ENCODE measurements around the gene CEP72. TPM values are rescaled to one million over a fixed set of nuclear protein-coding genes. Genes with fewer than 3 reads are reported as not detected.

CEP72 gene
- total and polyA plus RNA-seq, 2 experiments from 2014 or later: 3.2 to 4.2 TPM

DNA sequence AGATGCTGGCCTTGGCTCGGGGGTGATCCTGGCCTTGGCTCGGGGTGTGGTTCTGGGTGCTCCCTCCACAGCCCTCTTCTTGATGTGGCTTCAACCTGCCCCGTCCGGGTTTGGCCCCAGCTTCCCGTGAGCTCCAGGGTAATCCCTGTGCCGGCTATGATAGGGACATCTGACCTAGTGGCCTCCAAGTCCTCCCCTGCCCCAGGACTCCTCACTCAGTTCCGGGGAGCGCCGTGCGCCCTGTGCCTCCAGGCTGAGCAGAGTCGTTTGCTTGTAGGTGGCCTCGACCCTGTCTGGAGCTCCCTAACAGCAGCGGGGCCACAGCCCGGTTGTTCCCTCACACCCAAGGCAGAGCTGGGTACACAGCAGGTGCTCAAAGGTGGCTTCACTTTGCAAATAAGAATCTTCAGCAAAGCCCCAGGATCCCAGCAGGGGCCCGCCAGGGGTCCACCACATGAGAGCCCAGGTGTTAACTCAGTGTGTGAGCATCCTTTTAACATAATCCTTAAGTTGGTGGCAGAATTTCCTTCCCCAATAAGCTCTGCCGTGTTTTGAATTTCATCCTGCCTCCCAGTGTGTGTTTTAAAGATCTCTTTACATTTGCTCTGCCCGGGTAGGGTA, 32.3 kb upstream of the CEP72 start:
- no peak overlapping the region for H2AFZ ChIP-seq
- H4K20me1 ChIP-seq (ENCODE audit: insufficient read depth, poor library complexity, severe bottlenecking): no peaks in the 10 kb centered on the region
- H3K79me2 ChIP-seq: no peaks in the 10 kb centered on the region
- H3K9me3 ChIP-seq (ENCODE audit: low read depth): no peaks in the 10 kb centered on the region
- H3K4me2 ChIP-seq: no peak overlapping the region
- TF ChIP-seq EZH2 (IDR thresholded peaks at IDR 0.05; ENCODE audit: borderline replicate concordance) (no peak), EZH2phosphoT487 (IDR thresholded peaks at IDR 0.05; ENCODE audit: low read depth, severe bottlenecking, unreplicated experiment) (no peak)
- TF ChIP-seq, protein P1, sequence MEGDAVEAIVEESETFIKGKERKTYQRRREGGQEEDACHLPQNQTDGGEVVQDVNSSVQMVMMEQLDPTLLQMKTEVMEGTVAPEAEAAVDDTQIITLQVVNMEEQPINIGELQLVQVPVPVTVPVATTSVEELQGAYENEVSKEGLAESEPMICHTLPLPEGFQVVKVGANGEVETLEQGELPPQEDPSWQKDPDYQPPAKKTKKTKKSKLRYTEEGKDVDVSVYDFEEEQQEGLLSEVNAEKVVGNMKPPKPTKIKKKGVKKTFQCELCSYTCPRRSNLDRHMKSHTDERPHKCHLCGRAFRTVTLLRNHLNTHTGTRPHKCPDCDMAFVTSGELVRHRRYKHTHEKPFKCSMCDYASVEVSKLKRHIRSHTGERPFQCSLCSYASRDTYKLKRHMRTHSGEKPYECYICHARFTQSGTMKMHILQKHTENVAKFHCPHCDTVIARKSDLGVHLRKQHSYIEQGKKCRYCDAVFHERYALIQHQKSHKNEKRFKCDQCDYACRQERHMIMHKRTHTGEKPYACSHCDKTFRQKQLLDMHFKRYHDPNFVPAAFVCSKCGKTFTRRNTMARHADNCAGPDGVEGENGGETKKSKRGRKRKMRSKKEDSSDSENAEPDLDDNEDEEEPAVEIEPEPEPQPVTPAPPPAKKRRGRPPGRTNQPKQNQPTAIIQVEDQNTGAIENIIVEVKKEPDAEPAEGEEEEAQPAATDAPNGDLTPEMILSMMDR (IDR thresholded peaks at IDR 0.05; ENCODE audit: poor library complexity): no peak
- H3K4me1 ChIP-seq (ENCODE audit: insufficient read depth): no peaks in the 10 kb centered on the region
- no peak for DNase-seq (ENCODE audit: low spot score)
- WGBS (ENCODE audit: low lambda C conversion rate, missing lambda C conversion rate): 63% methylated on average over 17 of the region's 17 CpGs
- H3K27me3 ChIP-seq: peaks cover 20% of the 10 kb centered on the region
- H3K4me3 ChIP-seq: no peak overlapping the region
- H3K9me2 ChIP-seq (replicated peaks; ENCODE audit: insufficient read depth): no peaks in the 10 kb centered on the region
- no peak overlapping the region for H3K27ac ChIP-seq
- no peaks in the 10 kb centered on the region for H3K36me3 ChIP-seq (replicated peaks; ENCODE audit: insufficient read depth, low read depth)

DNA sequence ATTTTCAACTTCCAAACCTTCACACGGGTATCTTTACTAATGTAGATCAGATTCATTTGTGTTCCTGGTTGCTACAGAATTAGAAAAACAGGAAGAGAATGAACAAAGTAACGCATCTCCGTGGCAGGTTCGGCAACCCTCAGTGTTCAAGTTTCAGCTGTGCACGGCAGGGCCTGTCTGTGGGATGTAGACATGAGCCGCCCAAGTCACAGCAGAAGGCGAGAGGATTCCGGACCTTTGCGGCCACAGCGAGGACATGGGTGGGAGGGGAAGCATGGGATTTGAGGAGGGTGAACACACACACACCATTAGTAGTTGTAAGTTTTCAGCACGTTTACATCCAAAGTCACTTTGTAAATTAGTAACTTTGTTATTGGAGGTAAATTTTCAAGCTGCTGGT, 31.7 kb upstream of the CEP72 start:
- Histone ChIP-seq H3K4me2 (no peak overlapping the region), H3K27me3 (peaks cover 20% of the 10 kb centered on the region), H3K9me3 (ENCODE audit: low read depth) (no peaks in the 10 kb centered on the region), H3K4me1 (ENCODE audit: insufficient read depth) (no peaks in the 10 kb centered on the region), H4K20me1 (ENCODE audit: insufficient read depth, poor library complexity, severe bottlenecking) (no peaks in the 10 kb centered on the region), H3K4me3 (no peak overlapping the region), H3K79me2 (no peaks in the 10 kb centered on the region), H2AFZ (no peak overlapping the region), H3K36me3 (replicated peaks; ENCODE audit: insufficient read depth, low read depth) (no peaks in the 10 kb centered on the region), H3K27ac (no peak overlapping the region), H3K9me2 (replicated peaks; ENCODE audit: insufficient read depth) (no peaks in the 10 kb centered on the region)
- TF ChIP-seq EZH2phosphoT487 (IDR thresholded peaks at IDR 0.05; ENCODE audit: low read depth, severe bottlenecking, unreplicated experiment): no peak
- TF ChIP-seq EZH2 (IDR thresholded peaks at IDR 0.05; ENCODE audit: borderline replicate concordance): no peak
- TF ChIP-seq, protein P1 (IDR thresholded peaks at IDR 0.05; ENCODE audit: poor library complexity): no peak
- WGBS (ENCODE audit: low lambda C conversion rate, missing lambda C conversion rate): 72% methylated on average over 11 of the region's 11 CpGs
- no peak for DNase-seq (ENCODE audit: low spot score)

- WGBS (ENCODE audit: low lambda C conversion rate, missing lambda C conversion rate): 79% methylated on average over 7 of the region's 7 CpGs
- Histone ChIP-seq H3K27ac (no peak overlapping the region), H3K9me3 (ENCODE audit: low read depth) (no peaks in the 10 kb centered on the region), H3K4me2 (no peak overlapping the region), H3K36me3 (replicated peaks; ENCODE audit: insufficient read depth, low read depth) (no peaks in the 10 kb centered on the region), H3K27me3 (peaks cover 20% of the 10 kb centered on the region), H4K20me1 (ENCODE audit: insufficient read depth, poor library complexity, severe bottlenecking) (no peaks in the 10 kb centered on the region), H3K79me2 (no peaks in the 10 kb centered on the region), H2AFZ (no peak overlapping the region), H3K9me2 (replicated peaks; ENCODE audit: insufficient read depth) (no peaks in the 10 kb centered on the region), H3K4me1 (ENCODE audit: insufficient read depth) (no peaks in the 10 kb centered on the region), H3K4me3 (no peak overlapping the region)
- TF ChIP-seq EZH2phosphoT487 (IDR thresholded peaks at IDR 0.05; ENCODE audit: low read depth, severe bottlenecking, unreplicated experiment) (no peak), EZH2 (IDR thresholded peaks at IDR 0.05; ENCODE audit: borderline replicate concordance) (no peak)
- TF ChIP-seq, protein P1 (IDR thresholded peaks at IDR 0.05; ENCODE audit: poor library complexity): no peak
- DNase-seq (ENCODE audit: low spot score): no peak
Measured at GRCh38 chr5:581266-581665, 30.9 kb upstream of the CEP72 start.

Data from hepatocyte (in vitro differentiated cells).